ENCODE results near the gene NDUFA13. TPM values are rescaled to one million over a fixed set of nuclear protein-coding genes. Genes with fewer than 3 reads are reported as not detected.
A peak's percentile ranks its signal among the peaks of the same experiment; 100 is the strongest.

Gene NDUFA13
- total RNA-seq (100 to 1,000 TPM in 7 of 9 donors, 10 to 100 TPM in 2; 17.0 to 517 (median 323) TPM), polyA plus RNA-seq (100 to 1,000 TPM; 202 to 558 (median 329) TPM)
- long read RNA-seq, donor 1, transcript NDUFA13-204 (5 exons, 991 nt) = major isoform, 427 of 473 reads
- long read RNA-seq, donor 1, partial matches to known transcripts = 40 of 473 reads
- long read RNA-seq, donor 1, other reads (novel, unspliced or antisense) = 0 of 473 reads
- long read RNA-seq, donor 2, transcript NDUFA13-204 (5 exons, 991 nt) = major isoform, 327 of 330 reads
- long read RNA-seq, donor 2, partial matches to known transcripts = 0 of 330 reads
- long read RNA-seq, donor 2, other reads (novel, unspliced or antisense) = 0 of 330 reads
- long read RNA-seq, donor 3, transcript NDUFA13-204 (5 exons, 991 nt) = major isoform, 218 of 221 reads
- long read RNA-seq, donor 3, partial matches to known transcripts = 0 of 221 reads
- long read RNA-seq, donor 3, other reads (novel, unspliced or antisense) = 0 of 221 reads
- long read RNA-seq, donor 4, transcript NDUFA13-204 (5 exons, 991 nt) = major isoform, 356 of 356 reads
- long read RNA-seq, donor 4, partial matches to known transcripts = 0 of 356 reads
- long read RNA-seq, donor 4, other reads (novel, unspliced or antisense) = 0 of 356 reads
- long read RNA-seq, donor 5, transcript NDUFA13-204 (5 exons, 991 nt) = major isoform, 346 of 348 reads
- long read RNA-seq, donor 5, partial matches to known transcripts = 2 of 348 reads
- long read RNA-seq, donor 5, other reads (novel, unspliced or antisense) = 0 of 348 reads
- long read RNA-seq, donor 6, transcript NDUFA13-204 (5 exons, 991 nt) = major isoform, 298 of 299 reads
- long read RNA-seq, donor 6, partial matches to known transcripts = 0 of 299 reads
- long read RNA-seq, donor 6, other reads (novel, unspliced or antisense) = 0 of 299 reads
- long read RNA-seq, donor 7, transcript NDUFA13-204 (5 exons, 991 nt) = major isoform, 216 of 221 reads
- long read RNA-seq, donor 7, partial matches to known transcripts = 0 of 221 reads
- long read RNA-seq, donor 7, other reads (novel, unspliced or antisense) = 0 of 221 reads
- long read RNA-seq, donor 8, transcript NDUFA13-201 (4 exons, 576 nt) = minor isoform, 5 of 428 reads
- long read RNA-seq, donor 8, transcript NDUFA13-204 (5 exons, 991 nt) = major isoform, 421 of 428 reads
- long read RNA-seq, donor 8, partial matches to known transcripts = 0 of 428 reads
- long read RNA-seq, donor 8, other reads (novel, unspliced or antisense) = 0 of 428 reads
- long read RNA-seq, donor 9, transcript NDUFA13-204 (5 exons, 991 nt) = major isoform, 175 of 177 reads
- long read RNA-seq, donor 9, partial matches to known transcripts = 0 of 177 reads
- long read RNA-seq, donor 9, other reads (novel, unspliced or antisense) = 0 of 177 reads
- long read RNA-seq, donor 10, transcript NDUFA13-204 (5 exons, 991 nt) = major isoform, 207 of 208 reads
- long read RNA-seq, donor 10, partial matches to known transcripts = 0 of 208 reads
- long read RNA-seq, donor 10, other reads (novel, unspliced or antisense) = 0 of 208 reads

DNA sequence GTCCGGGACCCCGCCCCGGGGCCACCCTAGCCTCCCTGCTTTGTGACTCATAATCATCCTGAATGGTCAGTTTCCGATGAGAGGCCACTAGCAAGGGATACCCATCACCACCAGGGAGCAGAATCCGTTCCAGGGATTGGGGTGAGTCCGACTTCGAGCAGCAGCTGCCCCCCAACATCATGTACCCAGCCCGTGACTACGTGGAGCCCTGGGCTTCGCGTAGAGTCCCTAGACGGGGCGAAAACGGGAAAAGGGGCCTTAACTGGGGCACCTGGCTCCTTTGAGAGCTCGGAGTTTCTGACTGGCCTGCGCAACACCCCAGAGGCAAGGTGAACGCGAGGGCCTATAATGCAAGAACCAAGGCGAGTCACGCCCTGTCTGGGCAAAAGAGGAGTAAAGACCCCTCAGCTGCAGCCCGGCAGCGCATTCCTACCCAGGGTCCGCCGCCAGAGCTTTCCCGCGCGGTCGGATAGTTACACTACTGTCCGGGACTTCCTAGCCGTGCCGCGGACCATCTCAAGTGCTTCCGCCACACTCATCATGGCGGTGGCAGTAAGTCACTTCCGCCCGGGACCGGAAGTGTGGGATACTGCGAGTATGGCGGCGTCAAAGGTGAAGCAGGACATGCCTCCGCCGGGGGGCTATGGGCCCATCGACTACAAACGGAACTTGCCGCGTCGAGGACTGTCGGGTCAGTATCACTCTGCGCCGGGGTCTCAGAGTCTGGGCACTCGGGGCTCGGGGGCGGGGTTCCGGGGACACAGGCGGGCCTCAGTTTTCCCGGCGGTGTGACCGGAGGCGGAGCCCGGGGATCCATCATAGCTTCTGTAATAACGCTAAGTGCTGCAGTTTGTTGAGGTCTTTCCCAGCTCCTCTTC lies at the start of gene NDUFA13:
NDUFA13 (plus strand) TSS at position 584 of the 878 bp plus-strand sequence; CDS start at position 598, 14 bp downstream.
- Histone ChIP-seq H3K27me3 (no peaks in the 10 kb centered on the region), H3K27ac (peak within 1 kb of the TSS; percentile 48 to 86 (median 75)), H3K4me3 (peak within 1 kb of the TSS; percentile 43 to 92 (median 80)), H3K4me1 (replicated peaks in 1 of 2) (peaks cover 8 to 21% of the 10 kb centered on the region in 2 donors), H3K36me3 (replicated peaks in 1 of 2) (no peaks in the 10 kb centered on the region), H3K9me3 (replicated peaks in 1 of 3) (no peaks in the 10 kb centered on the region)
- DNase-seq = peak; percentile 90 to 98 (median 93)
- TF ChIP-seq, protein P1, sequence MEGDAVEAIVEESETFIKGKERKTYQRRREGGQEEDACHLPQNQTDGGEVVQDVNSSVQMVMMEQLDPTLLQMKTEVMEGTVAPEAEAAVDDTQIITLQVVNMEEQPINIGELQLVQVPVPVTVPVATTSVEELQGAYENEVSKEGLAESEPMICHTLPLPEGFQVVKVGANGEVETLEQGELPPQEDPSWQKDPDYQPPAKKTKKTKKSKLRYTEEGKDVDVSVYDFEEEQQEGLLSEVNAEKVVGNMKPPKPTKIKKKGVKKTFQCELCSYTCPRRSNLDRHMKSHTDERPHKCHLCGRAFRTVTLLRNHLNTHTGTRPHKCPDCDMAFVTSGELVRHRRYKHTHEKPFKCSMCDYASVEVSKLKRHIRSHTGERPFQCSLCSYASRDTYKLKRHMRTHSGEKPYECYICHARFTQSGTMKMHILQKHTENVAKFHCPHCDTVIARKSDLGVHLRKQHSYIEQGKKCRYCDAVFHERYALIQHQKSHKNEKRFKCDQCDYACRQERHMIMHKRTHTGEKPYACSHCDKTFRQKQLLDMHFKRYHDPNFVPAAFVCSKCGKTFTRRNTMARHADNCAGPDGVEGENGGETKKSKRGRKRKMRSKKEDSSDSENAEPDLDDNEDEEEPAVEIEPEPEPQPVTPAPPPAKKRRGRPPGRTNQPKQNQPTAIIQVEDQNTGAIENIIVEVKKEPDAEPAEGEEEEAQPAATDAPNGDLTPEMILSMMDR (IDR thresholded peaks at IDR 0.05) = peak in 2 of 6 experiments; percentile 6 to 18
- TF ChIP-seq POLR2A (IDR thresholded peaks at IDR 0.05) = peak in 1 of 2 donors; percentile 57
- 3 to 7% (median 6%) methylated on average over 17 to 61 of the region's 61 CpGs for WGBS, 4 donors
- intact Hi-C loops (cut with DNase I) = no loop called here

DNA sequence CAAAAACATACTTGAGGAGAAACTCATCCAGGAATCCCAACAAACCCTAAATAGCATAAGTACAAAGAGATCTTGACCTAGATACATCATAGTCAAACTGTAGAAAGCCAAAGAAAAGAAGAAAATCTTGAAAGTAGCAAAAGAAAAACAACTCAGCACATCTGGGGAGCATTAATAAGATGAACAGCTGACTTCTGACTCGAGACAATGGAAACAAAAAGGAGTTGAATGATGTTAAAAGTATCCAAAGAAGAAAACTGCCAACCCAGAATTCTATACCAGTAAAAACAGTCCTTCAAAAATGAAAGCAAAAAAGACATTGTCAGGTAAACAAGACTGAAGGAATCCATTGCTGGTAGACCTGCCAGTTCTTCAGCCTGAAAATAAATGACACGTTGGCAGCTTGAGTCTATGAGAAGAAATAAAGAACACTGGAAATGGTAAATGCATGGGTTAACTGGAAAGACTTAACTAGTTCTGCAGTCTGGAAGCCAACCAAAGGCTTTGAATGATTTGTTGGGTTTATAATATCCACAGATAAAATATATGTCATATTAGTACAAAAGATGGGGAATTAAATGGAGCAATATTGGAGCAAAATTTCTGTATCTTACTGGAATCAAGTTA lies 47.5 kb upstream of the NDUFA13 start:
- intact Hi-C loops (cut with DNase I) = no loop called here

DNA sequence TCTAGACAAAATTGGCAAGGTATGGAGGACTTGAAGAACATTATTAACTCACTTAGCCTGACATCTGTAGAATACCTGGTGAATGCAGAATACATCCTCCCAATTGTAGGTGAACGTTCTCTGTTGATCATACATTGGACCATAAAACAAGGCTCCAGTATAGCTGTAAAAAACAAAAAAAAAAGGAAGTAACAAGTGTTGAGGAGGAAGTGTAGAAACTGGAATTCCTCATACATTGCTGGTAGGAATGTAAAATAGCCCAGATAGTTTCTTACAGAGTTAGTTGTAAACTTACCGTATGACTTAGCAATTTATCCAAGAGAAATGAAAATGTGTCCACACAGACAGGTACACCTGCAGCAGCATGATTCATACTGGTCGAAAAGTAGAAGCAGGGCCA lies 45.4 kb upstream of the NDUFA13 start:
- Histone ChIP-seq H3K36me3 (replicated peaks in 1 of 2) (peaks cover 0 to 12% of the 10 kb centered on the region in 2 donors), H3K27ac (peak overlapping the region in 1 of 5 donors; percentile 13)
- intact Hi-C loops (cut with DNase I) = no loop called here

More for the DNA sequence above, 47.5 kb upstream of the NDUFA13 start:
- Histone ChIP-seq H3K9me3 (replicated peaks in 1 of 3) (peaks cover 0 to 18% (median 0%) of the 10 kb centered on the region in 3 donors), H3K27me3 (no peaks in the 10 kb centered on the region), H3K27ac (no peak overlapping the region), H3K4me1 (replicated peaks in 1 of 2) (peaks cover 12 to 13% of the 10 kb centered on the region in 2 donors), H3K36me3 (replicated peaks in 1 of 2) (peaks cover 0 to 15% of the 10 kb centered on the region in 2 donors), H3K4me3 (no peak overlapping the region)
- 84 to 91% (median 90%) methylated on average over 2 of the region's 2 CpGs for WGBS, 4 donors
- no peak for TF ChIP-seq POLR2A (IDR thresholded peaks at IDR 0.05)
- TF ChIP-seq, protein P1 (IDR thresholded peaks at IDR 0.05) = no peak
- DNase-seq = no peak

More for the DNA sequence above, 45.4 kb upstream of the NDUFA13 start:
- 81 to 92% (median 90%) methylated on average over 3 of the region's 3 CpGs for WGBS, 4 donors
- DNase-seq = no peak
- TF ChIP-seq, protein P1 (IDR thresholded peaks at IDR 0.05) = no peak
- no peak for TF ChIP-seq POLR2A (IDR thresholded peaks at IDR 0.05)
- no peaks in the 10 kb centered on the region for H3K27me3 ChIP-seq
- peaks cover 9 to 18% of the 10 kb centered on the region in 2 donors for H3K4me1 ChIP-seq (replicated peaks in 1 of 2)
- H3K9me3 ChIP-seq (replicated peaks in 1 of 3) = peaks cover 0 to 18% (median 0%) of the 10 kb centered on the region in 3 donors
- no peak overlapping the region for H3K4me3 ChIP-seq
